BLaER1 treated with 17β-estradiol and CSF1 and Interleukin-3, amounts not matched to agents 10 nM and 100 nM (cell line): ENCODE results near the gene AMBRA1.
A peak's percentile ranks its signal among the peaks of the same experiment; 100 is the strongest.

ENCODE experiments used
- H3K27ac ChIP-seq, 11 experiments: shearing (Covaris generic); formaldehyde crosslinking; 2 replicates each; pipeline ENCODE4 v1.8.1; 2022
- H3K27me3 ChIP-seq, 11 experiments: shearing (Covaris generic); formaldehyde crosslinking; 2 replicates each; pipeline ENCODE4 v1.8.1; 2022
- H3K36me3 ChIP-seq, 11 experiments: shearing (Covaris generic); formaldehyde crosslinking; 2 replicates each; pipeline ENCODE4 v1.8.1; 2022
- H3K4me1 ChIP-seq, 10 experiments: shearing (Covaris generic); formaldehyde crosslinking; 2 replicates each; pipeline ENCODE4 v1.8.1; 2022
- H3K4me2 ChIP-seq, 11 experiments: shearing (Covaris generic); formaldehyde crosslinking; 2 replicates each; pipeline ENCODE4 v1.8.1; 2022
- H3K4me3 ChIP-seq, 10 experiments: shearing (Covaris generic); formaldehyde crosslinking; 2 replicates each; pipeline ENCODE4 v1.8.1; 2022
- H3K9ac ChIP-seq, 11 experiments: shearing (Covaris generic); formaldehyde crosslinking; 2 replicates each; pipeline ENCODE4 v1.8.1; 2022
- H3K9me3 ChIP-seq, 11 experiments: shearing (Covaris generic); formaldehyde crosslinking; replicated peaks in 1 of 11; 2 replicates each; pipeline ENCODE4 v1.8.1; 2022
- H4K20me1 ChIP-seq, 11 experiments: shearing (Covaris generic); formaldehyde crosslinking; 2 replicates each; pipeline ENCODE4 v1.8.1; 2022
- Cebpa-rat ChIP-seq, 11 experiments: shearing (Covaris generic); IDR thresholded peaks; 2 replicates each; pipeline ENCODE4 v1.8.1; 2022

AMBRA1 gene

DNA sequence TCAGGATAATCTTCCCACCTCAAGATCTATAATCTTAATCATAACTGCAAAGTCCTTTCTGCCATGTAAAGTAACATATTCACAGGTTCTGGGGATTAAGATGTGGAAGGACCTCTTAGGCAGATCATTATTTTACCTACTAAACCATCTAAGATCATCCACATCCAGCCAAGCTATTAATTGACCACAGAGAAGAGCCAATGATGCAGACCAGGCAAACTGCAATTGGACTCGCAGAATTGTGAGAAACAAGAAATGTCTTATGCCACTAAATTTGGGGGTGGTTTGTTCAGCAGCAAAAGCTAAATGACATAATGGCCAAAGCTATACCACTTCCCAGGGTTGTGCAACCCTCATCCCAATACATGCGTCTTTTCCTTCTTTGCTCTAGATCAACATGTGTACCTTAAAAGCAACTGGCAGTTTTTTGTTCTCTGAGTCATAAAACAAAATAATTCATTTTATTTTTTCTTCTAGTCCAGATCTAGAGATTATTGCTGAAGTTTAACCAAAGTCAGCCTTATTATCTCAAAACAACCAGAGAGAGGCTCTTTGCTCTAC lies 113.6 kb downstream of the AMBRA1 start:
- Histone ChIP-seq H3K27me3 (no peaks in the 10 kb centered on the region), H3K4me1 (peaks cover 0 to 30% (median 7%) of the 10 kb centered on the region in 10 experiments; a peak in 9 of 20 replicates), H3K36me3 (peaks cover 3 to 88% (median 40%) of the 10 kb centered on the region in 11 experiments; a peak in 20 of 22 replicates), H3K4me3 (no peak overlapping the region), H3K4me2 (no peak overlapping the region), H3K9me3 (no peaks in the 10 kb centered on the region), H3K27ac (no peak overlapping the region), H3K9ac (no peak overlapping the region), H4K20me1 (peaks cover 14 to 84% (median 38%) of the 10 kb centered on the region in 11 experiments; a peak in 17 of 22 replicates)
- no peak for TF ChIP-seq Cebpa-rat (IDR thresholded peaks at IDR 0.05)

DNA sequence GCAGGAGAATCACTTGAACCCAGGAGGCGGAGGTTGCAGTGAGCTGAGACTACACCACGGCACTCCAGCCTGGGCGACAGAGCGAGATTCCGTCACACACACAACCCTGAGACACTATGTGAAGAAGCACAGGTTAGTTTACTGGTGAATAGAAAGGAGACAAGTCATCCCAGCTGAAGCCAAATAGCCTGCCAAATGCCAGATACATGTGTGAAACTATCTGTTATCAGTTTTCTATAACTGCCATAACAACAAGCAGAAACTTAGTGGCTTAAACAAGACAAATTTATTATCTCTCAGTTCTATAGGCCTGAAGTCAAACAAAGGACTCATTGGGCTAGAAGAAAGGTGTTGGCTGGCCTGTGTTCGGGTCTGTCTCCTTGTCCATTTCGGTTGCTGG lies 114.2 kb downstream of the AMBRA1 start:
- Histone ChIP-seq H3K9ac (no peak overlapping the region), H4K20me1 (peaks cover 14 to 87% (median 38%) of the 10 kb centered on the region in 11 experiments; a peak in 17 of 22 replicates), H3K4me1 (peaks cover 0 to 30% (median 8%) of the 10 kb centered on the region in 10 experiments; a peak in 9 of 20 replicates), H3K36me3 (peaks cover 3 to 86% (median 40%) of the 10 kb centered on the region in 11 experiments; a peak in 20 of 22 replicates), H3K27ac (no peak overlapping the region), H3K4me3 (no peak overlapping the region), H3K9me3 (no peaks in the 10 kb centered on the region), H3K27me3 (no peaks in the 10 kb centered on the region), H3K4me2 (no peak overlapping the region)
- TF ChIP-seq Cebpa-rat (IDR thresholded peaks at IDR 0.05), result no peak

DNA sequence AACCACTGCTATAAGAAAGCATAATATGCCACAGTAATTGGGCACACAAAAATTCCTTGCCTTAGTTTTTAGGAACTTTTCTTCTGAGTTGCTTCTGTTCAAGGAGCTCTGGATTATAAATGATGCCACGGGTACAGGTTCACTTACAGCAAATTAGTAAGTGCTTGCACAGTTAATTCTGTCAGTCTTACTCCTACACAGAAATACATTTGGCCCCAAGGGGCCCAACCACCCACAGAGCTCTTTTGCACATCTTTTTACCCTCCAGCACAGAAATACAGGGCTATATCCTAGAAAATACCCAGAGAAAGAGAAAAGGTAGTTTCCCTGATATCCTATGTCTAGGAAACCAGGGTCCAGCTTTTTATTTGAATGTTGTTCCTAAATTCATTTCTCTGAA lies 115.6 kb downstream of the AMBRA1 start:
- no peak for TF ChIP-seq Cebpa-rat (IDR thresholded peaks at IDR 0.05)
- no peak overlapping the region for H3K9ac ChIP-seq
- H3K4me3 ChIP-seq, result no peak overlapping the region
- H3K9me3 ChIP-seq, result no peaks in the 10 kb centered on the region
- H3K27ac ChIP-seq, result no peak overlapping the region
- H3K36me3 ChIP-seq, result peaks cover 3 to 81% (median 31%) of the 10 kb centered on the region in 11 experiments; a peak in 20 of 22 replicates
- H3K27me3 ChIP-seq, result no peaks in the 10 kb centered on the region
- peaks cover 0 to 33% (median 14%) of the 10 kb centered on the region in 10 experiments; a peak in 13 of 20 replicates for H3K4me1 ChIP-seq
- H4K20me1 ChIP-seq, result peaks cover 15 to 91% (median 47%) of the 10 kb centered on the region in 11 experiments; a peak in 17 of 22 replicates
- H3K4me2 ChIP-seq, result peak overlapping the region in 1 of 11 experiments; percentile 39; a peak in 2 of 22 replicates

DNA sequence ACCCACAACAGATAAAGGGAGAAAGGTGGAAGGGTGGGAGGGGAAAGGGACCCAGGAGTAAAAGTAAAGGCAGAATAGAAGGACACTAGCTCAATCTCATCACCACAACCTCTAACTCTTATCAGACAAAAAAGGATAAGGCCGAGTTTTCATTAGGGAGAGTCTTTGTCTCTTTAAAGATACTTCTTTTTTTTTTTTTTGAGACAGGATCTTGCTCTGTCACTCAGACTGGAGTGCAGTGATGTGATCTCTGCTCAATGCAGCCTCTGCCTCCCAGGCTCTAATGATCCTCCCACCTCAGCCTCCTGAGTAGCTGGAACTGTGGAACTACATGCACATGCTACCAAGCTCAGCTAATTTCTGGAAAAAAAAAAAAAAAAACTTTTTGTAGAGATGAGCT lies 116.7 kb downstream of the AMBRA1 start:
- H3K9ac ChIP-seq, result no peak overlapping the region
- no peaks in the 10 kb centered on the region for H3K27me3 ChIP-seq
- H3K4me3 ChIP-seq, result no peak overlapping the region
- H3K4me2 ChIP-seq, result no peak overlapping the region
- H3K36me3 ChIP-seq, result peaks cover 0 to 76% (median 20%) of the 10 kb centered on the region in 11 experiments; a peak in 17 of 22 replicates
- peaks cover 21 to 94% (median 56%) of the 10 kb centered on the region in 11 experiments; a peak in 17 of 22 replicates for H4K20me1 ChIP-seq
- H3K9me3 ChIP-seq, result no peaks in the 10 kb centered on the region
- peaks cover 0 to 35% (median 17%) of the 10 kb centered on the region in 10 experiments; a peak in 13 of 20 replicates for H3K4me1 ChIP-seq
- no peak overlapping the region for H3K27ac ChIP-seq
- no peak for TF ChIP-seq Cebpa-rat (IDR thresholded peaks at IDR 0.05)

DNA sequence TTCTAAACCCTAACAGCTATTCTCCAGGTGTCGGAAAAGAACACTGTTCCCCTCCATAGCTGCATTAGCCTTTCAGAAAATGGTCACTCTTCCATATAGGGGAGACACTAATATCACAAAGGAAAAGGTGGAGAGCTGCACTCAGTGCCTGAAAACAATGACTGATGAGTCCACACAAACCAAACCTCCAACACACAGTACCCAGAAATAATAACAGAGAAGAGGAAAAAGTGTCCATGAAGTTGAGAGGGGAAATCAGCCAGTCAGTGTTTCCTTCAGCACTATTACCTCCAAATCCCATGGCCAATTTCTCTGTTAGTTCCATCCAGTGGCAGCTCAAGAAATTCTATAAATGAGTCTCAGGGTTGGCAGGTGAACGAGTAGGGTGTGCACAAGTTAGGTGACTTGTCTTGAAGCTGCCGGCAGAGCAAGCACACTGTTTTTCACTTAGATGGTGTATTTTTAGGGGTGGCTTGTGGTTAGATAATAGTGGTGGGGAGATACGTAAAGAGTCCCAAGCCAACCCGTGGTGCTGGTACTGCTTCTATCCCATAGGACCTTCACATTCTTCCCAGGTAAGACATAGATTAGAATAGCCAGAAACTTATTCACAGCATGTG lies 117.8 kb downstream of the AMBRA1 start:
- no peak overlapping the region for H3K27ac ChIP-seq
- H3K9me3 ChIP-seq, result no peaks in the 10 kb centered on the region
- H3K36me3 ChIP-seq, result peaks cover 0 to 72% (median 20%) of the 10 kb centered on the region in 11 experiments; a peak in 15 of 22 replicates
- no peak overlapping the region for H3K9ac ChIP-seq
- H3K4me1 ChIP-seq, result peaks cover 0 to 35% (median 17%) of the 10 kb centered on the region in 10 experiments; a peak in 13 of 20 replicates
- no peak overlapping the region for H3K4me3 ChIP-seq
- peaks cover 21 to 97% (median 58%) of the 10 kb centered on the region in 11 experiments; a peak in 17 of 22 replicates for H4K20me1 ChIP-seq
- no peak for TF ChIP-seq Cebpa-rat (IDR thresholded peaks at IDR 0.05)
- H3K4me2 ChIP-seq, result peak overlapping the region in 5 of 11 experiments; percentile 3 to 36 (median 14); a peak in 5 of 22 replicates
- H3K27me3 ChIP-seq, result no peaks in the 10 kb centered on the region

DNA sequence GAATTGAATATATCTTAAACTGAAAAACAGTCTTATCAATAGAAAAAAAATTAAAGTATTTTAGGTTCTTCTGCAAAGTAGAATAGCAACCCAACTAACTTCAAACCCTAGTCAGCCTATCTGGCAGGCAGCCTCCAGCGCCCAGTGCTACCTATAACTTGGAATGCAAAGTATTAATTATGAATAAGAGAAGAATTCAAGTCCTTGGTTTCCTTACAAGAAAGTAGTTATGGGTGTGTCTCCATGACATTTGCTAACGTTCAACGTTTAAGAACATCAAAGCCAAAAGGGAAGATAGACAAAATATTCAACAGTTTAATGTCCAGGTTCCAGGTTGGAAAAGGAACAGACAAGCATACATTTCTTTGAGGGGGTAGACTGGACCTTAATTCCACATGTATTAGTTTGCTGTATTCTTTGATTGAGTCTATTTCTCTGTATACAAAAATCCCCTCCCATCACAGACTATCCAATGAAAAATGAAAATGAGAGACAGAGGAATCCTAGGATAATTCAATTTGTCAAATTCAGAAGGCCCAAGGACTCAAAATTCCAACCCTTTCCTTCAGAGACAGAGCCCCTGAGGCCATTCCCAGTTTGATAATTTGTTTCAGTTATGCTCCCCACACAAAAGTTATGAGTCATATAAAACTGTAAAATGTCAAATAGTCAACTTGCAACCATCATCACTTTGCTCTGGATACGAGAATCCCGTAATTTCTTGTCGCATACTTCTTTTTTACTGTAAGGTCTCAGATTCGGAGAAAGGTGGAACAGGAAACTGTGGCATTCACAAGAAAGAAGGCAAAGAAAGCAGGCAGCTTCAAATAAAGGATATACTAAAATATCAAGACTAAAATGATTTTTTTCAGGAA lies 118.5 kb downstream of the AMBRA1 start:
- H4K20me1 ChIP-seq, result peaks cover 21 to 95% (median 57%) of the 10 kb centered on the region in 11 experiments; a peak in 17 of 22 replicates
- no peak for TF ChIP-seq Cebpa-rat (IDR thresholded peaks at IDR 0.05)

DNA sequence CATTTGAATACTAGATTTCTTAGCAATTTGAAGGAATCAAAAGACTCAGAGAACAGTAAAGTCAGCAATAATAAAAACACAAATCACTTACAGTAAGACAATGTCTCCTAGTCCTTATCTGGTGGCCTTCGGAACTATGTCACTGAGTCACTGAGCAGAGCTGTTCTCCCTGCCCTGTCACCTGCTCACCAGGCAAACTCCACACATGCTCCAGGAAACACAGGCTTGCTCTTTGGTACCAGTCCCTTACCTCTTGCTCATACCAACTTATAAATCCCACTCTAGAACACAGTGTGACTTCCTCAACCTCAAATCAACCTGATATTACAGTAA lies 121.2 kb downstream of the AMBRA1 start:
- Histone ChIP-seq H3K9me3 (no peaks in the 10 kb centered on the region), H3K27ac (no peak overlapping the region), H3K27me3 (no peaks in the 10 kb centered on the region), H4K20me1 (peaks cover 21 to 83% (median 41%) of the 10 kb centered on the region in 11 experiments; a peak in 17 of 22 replicates), H3K4me2 (0 out of 22 replicates have a peak overlapping the region, but pooled peaks of 1 of the 11 experiments have one; percentile 35), H3K4me1 (peaks cover 0 to 24% (median 15%) of the 10 kb centered on the region in 10 experiments; a peak in 12 of 20 replicates), H3K4me3 (no peak overlapping the region), H3K9ac (no peak overlapping the region), H3K36me3 (peaks cover 8 to 69% (median 23%) of the 10 kb centered on the region in 11 experiments)
- TF ChIP-seq Cebpa-rat (IDR thresholded peaks at IDR 0.05), result no peak

More for the DNA sequence above, 118.5 kb downstream of the AMBRA1 start:
- Histone ChIP-seq H3K36me3 (peaks cover 0 to 67% (median 17%) of the 10 kb centered on the region in 11 experiments; a peak in 15 of 22 replicates), H3K9me3 (no peaks in the 10 kb centered on the region), H3K9ac (no peak overlapping the region), H3K4me1 (peaks cover 0 to 35% (median 17%) of the 10 kb centered on the region in 10 experiments; a peak in 13 of 20 replicates), H3K27me3 (no peaks in the 10 kb centered on the region), H3K27ac (no peak overlapping the region), H3K4me2 (no peak overlapping the region), H3K4me3 (no peak overlapping the region)

DNA sequence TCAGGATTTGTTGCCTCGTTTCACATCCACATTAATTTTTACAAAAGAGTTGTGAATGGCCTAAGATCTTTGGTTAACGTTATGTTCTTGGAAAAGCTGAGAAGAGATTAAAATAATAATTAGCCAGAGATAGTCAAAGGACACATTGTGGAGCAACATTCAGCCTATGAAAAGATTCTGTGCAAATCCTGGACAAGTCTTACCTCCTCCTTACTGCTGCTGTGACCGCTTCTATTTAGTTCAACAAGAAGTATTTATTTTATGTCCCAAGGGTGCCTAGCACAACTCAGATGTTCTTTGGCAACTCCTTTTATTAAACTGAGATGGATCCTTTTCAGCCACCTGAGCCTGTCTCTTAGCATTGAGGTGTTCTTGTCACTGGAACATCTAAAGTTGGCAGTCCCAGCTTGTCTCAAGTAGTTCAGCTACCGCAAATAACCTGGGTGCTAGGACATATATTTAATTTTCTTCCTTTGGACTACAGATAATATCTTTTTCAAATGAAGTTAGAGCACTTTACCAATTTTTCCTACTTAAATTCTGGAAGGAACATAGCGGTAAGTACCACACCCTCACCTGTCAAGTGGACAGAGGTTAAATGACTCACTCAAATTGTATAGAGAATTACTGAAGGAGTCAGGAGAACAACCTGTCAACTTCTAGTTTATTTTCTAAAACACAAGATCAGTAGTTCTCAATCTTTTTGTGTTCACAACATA lies 121.7 kb downstream of the AMBRA1 start:
- H3K27ac ChIP-seq, result no peak overlapping the region
- H4K20me1 ChIP-seq, result peaks cover 15 to 78% (median 41%) of the 10 kb centered on the region in 11 experiments; a peak in 17 of 22 replicates
- H3K4me3 ChIP-seq, result no peak overlapping the region
- H3K4me2 ChIP-seq, result no peak overlapping the region
- TF ChIP-seq Cebpa-rat (IDR thresholded peaks at IDR 0.05), result no peak
- no peaks in the 10 kb centered on the region for H3K9me3 ChIP-seq
- H3K27me3 ChIP-seq, result no peaks in the 10 kb centered on the region
- H3K36me3 ChIP-seq, result peaks cover 10 to 69% (median 26%) of the 10 kb centered on the region in 11 experiments
- H3K4me1 ChIP-seq, result peaks cover 0 to 24% (median 15%) of the 10 kb centered on the region in 10 experiments; a peak in 12 of 20 replicates
- no peak overlapping the region for H3K9ac ChIP-seq
